Ishikawa (cell line): ENCODE measurements around the gene SDCCAG8.

ENCODE experiments used
- CEBPB ChIP-seq: IDR thresholded peaks from 2 replicates; pipeline ENCODE4 v1.6.1; 2012
- CREB1 ChIP-seq: IDR thresholded peaks from 2 replicates; pipeline ENCODE4 v1.6.1; 2012; ENCODE audit warnings: low read depth
- EGR1 ChIP-seq: IDR thresholded peaks from 2 replicates; pipeline ENCODE4 v1.6.1; 2012
- EP300 ChIP-seq: IDR thresholded peaks from 2 replicates; pipeline ENCODE4 v1.6.1; 2012; ENCODE audit warnings: borderline replicate concordance
- FOXM1 ChIP-seq: IDR thresholded peaks from 2 replicates; pipeline ENCODE4 v1.6.1; 2012; ENCODE audit warnings: low read depth, borderline replicate concordance
- NFIC ChIP-seq: IDR thresholded peaks from 2 replicates; pipeline ENCODE4 v1.6.1; 2012
- RAD21 ChIP-seq: IDR thresholded peaks from 2 replicates; pipeline ENCODE4 v1.6.1; 2012; ENCODE audit warnings: low read depth
- TAF1 ChIP-seq: IDR thresholded peaks from 2 replicates; pipeline ENCODE4 v1.6.1; 2012; ENCODE audit warnings: low read depth, mild to moderate bottlenecking
- TCF12 ChIP-seq: IDR thresholded peaks from 2 replicates; pipeline ENCODE4 v1.6.1; 2012; ENCODE audit warnings: low read depth
- TEAD4 ChIP-seq: IDR thresholded peaks from 2 replicates; pipeline ENCODE4 v1.6.1; 2012
- YY1 ChIP-seq: IDR thresholded peaks from 2 replicates; pipeline ENCODE4 v1.6.1; 2012; ENCODE audit warnings: low read depth
- ZBTB7A ChIP-seq: IDR thresholded peaks from 2 replicates; pipeline ENCODE4 v1.6.1; 2012; ENCODE audit warnings: low read depth
- TF ChIP-seq, protein P1 (sequence below): IDR thresholded peaks from 2 replicates; pipeline ENCODE4 v1.6.1; 2012; ENCODE audit warnings: low read depth, mild to moderate bottlenecking
- TF ChIP-seq, protein P2 (sequence below): IDR thresholded peaks from 2 replicates; pipeline ENCODE4 v1.6.1; 2012
- TF ChIP-seq, protein P3 (sequence below): IDR thresholded peaks from 2 replicates; pipeline ENCODE4 v1.6.1; 2012

The SDCCAG8 gene

DNA sequence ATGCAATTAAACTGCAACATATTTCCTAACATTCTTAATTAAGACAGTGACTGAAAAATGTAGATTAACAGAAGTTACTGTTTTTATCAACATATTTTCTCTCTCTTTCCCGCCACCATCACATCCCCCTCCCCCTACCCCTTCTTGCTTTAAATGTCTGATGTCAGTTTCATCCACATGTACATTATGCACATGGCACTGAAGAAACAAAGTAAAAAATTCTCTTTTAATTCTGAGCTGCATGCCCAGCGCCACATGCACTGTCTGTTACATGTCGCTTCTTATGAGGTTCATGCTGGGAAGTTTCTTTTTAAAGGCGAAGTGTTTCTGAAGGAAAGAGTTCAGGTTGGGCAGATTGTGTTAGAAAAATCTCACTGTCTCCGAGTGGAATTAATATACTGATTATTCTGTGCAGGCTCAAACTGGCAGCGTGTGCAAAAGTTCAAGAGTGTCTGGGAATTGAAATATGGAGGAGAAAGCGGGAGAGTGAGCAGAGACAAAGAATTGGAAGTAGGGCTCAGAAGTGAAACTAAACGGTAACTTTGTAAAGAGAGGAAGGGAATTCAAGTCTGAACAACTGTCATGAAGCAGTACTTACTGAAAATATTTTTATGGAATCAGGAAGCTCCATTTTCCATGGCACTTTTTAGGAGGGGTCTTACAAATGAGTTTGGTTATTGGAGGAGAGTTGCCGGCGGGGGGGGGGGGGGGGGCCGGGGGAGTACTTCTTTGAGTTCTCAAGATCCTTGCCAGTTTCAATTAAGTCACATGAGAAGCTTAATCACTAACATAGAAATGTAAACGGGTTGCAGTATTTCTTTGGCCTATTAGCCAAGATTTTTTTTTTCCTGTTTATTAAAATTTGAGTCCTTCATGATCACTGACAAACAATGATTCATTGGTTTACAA lies 217.6 kb downstream of the SDCCAG8 start:
- TF ChIP-seq CREB1 = no peak
- TF ChIP-seq NFIC = no peak
- TF ChIP-seq RAD21 = no peak
- no peak for TF ChIP-seq EGR1
- no peak for TF ChIP-seq TEAD4
- no peak for TF ChIP-seq TAF1
- no peak for TF ChIP-seq FOXM1
- TF ChIP-seq, protein P1, sequence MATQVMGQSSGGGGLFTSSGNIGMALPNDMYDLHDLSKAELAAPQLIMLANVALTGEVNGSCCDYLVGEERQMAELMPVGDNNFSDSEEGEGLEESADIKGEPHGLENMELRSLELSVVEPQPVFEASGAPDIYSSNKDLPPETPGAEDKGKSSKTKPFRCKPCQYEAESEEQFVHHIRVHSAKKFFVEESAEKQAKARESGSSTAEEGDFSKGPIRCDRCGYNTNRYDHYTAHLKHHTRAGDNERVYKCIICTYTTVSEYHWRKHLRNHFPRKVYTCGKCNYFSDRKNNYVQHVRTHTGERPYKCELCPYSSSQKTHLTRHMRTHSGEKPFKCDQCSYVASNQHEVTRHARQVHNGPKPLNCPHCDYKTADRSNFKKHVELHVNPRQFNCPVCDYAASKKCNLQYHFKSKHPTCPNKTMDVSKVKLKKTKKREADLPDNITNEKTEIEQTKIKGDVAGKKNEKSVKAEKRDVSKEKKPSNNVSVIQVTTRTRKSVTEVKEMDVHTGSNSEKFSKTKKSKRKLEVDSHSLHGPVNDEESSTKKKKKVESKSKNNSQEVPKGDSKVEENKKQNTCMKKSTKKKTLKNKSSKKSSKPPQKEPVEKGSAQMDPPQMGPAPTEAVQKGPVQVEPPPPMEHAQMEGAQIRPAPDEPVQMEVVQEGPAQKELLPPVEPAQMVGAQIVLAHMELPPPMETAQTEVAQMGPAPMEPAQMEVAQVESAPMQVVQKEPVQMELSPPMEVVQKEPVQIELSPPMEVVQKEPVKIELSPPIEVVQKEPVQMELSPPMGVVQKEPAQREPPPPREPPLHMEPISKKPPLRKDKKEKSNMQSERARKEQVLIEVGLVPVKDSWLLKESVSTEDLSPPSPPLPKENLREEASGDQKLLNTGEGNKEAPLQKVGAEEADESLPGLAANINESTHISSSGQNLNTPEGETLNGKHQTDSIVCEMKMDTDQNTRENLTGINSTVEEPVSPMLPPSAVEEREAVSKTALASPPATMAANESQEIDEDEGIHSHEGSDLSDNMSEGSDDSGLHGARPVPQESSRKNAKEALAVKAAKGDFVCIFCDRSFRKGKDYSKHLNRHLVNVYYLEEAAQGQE = no peak
- no peak for TF ChIP-seq TCF12
- TF ChIP-seq, protein P2, sequence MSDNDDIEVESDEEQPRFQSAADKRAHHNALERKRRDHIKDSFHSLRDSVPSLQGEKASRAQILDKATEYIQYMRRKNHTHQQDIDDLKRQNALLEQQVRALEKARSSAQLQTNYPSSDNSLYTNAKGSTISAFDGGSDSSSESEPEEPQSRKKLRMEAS = no peak
- TF ChIP-seq ZBTB7A = no peak
- TF ChIP-seq, protein P3, sequence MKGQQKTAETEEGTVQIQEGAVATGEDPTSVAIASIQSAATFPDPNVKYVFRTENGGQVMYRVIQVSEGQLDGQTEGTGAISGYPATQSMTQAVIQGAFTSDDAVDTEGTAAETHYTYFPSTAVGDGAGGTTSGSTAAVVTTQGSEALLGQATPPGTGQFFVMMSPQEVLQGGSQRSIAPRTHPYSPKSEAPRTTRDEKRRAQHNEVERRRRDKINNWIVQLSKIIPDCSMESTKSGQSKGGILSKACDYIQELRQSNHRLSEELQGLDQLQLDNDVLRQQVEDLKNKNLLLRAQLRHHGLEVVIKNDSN = no peak
- no peak for TF ChIP-seq YY1
- TF ChIP-seq EP300 = no peak
- TF ChIP-seq CEBPB = no peak

DNA sequence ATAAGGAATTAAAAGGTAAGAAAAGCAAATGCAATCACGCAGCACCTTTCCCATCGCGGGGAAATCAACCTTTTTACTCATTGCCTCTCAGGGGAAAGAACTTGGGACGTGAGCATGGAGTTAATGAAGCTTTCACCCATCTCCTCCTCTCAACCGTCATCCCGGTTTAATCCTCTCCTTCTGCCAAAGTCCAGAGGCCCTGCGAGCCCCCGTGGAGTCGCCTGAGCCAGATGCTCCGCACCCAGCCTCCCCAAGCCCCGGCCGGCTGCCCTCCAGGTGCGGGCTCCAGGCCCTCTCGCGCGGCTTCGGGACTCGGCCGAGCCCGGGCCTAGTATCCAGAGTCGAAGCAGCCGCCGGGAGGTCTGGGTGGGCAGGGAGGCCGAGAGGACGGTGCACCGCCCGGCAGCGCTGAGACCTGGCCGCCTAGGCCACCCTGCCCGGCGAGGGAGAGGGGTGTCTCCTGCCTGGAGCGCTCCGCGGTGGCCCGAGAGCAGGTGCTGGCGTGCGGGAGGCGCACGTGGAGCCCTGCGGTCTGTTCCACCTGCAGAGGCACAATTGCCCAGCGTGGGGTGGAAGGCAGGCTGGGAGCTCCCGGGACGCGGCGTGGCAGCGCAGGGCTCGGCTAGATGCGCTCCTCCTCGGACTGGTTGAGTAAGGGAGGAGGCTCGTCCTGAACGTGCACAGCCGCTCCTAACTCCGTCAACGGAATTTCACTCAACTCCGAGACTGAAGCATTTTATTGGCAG lies 218.5 kb downstream of the SDCCAG8 start:
- TF ChIP-seq, protein P1 = no peak
- TF ChIP-seq, protein P3 = no peak
- TF ChIP-seq TAF1 (no peak), ZBTB7A (no peak), TEAD4 (no peak), EGR1 (no peak), NFIC (no peak), RAD21 (no peak), CREB1 (no peak), EP300 (no peak), CEBPB (no peak), TCF12 (no peak), FOXM1 (no peak), YY1 (no peak)
- TF ChIP-seq, protein P2 = no peak

DNA sequence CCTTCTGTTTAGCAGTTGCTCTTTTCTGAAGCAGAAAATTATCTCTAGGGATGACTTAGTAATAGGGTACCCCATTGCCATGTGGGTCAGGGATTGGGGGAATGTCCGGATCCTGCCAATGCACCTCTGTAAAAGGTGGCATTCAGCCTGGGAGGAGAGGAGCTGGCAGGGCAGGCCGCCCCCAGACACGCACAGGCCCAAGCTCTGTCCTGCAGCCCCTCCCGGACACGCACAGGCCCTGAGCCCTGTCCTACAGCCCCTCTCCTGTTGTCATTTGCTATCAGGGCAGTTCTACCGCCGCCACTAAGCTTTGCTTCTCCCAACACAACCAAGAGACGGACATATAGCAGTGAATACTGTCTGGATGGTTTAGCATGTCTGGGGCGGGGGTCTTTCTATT lies 219.1 kb downstream of the SDCCAG8 start:
- TF ChIP-seq EP300 = no peak
- no peak for TF ChIP-seq CEBPB
- no peak for TF ChIP-seq TAF1
- TF ChIP-seq, protein P2 = no peak
- TF ChIP-seq, protein P1 = no peak

DNA sequence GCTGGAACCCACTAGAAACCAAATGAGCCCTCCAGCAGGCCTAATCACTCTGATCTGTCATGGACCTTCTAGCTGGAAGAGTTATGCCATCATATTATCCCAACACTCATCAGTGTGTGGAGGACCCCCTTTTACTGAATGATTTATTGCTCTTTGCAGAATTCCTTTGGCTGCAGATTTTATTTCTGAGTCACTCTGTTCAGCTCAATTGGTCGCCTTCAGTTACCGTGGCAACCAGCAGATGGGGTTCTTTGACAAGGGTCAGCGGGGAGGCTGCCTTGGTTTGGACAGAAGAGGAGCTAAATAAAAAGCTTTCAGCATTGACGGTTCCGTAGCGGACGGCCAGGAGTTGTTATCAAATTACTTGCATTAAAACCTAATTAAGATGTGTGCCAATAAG lies 220.1 kb downstream of the SDCCAG8 start:
- no peak for TF ChIP-seq TEAD4
- TF ChIP-seq TCF12 = no peak
- no peak for TF ChIP-seq NFIC
- TF ChIP-seq, protein P1 = no peak
- TF ChIP-seq RAD21 = no peak
- no peak for TF ChIP-seq CEBPB
- TF ChIP-seq EGR1 = no peak
- TF ChIP-seq TAF1 = no peak
- TF ChIP-seq YY1 = no peak
